Iris pigment epithelial cell (primary cell): Measurements from ENCODE around the gene OSBPL1A.
A peak's percentile ranks its signal among the peaks of the same experiment; 100 is the strongest.

Source experiments
- DNase-seq: peaks from one replicate; pipeline ENCODE4 v3.0.0-alpha.2; 2011; ENCODE audit warnings: low read depth

Gene OSBPL1A

GRCh38 chr18:24267878-24268277 is 129.7 kb downstream of the OSBPL1A start:
- no peak for DNase-seq

DNA sequence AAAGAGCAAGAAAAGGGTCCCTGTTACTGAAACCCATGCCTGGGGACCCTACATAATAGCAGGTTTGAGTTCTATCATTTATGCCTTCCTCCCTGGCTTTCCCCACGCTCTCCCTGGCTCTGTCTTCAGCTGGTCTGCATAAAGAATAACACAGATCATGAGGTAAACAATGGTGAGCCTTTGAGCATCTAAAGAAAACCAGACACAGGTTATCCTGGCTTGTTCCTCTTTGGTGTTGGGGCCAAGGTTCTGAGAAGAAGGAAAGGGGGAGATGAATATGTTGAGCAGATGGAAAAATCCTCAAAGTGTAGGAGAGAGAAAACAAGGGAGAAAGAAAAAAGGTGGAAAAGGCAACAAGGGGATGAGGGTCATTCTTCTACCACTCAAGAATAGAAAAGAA is 131.5 kb downstream of the OSBPL1A start:
- no peak for DNase-seq

GRCh38 chr18:24265502-24266064 is 132.0 kb downstream of the OSBPL1A start:
- no peak for DNase-seq

- DNase-seq = no peak
These were observed 134.6 kb downstream of the OSBPL1A start for GRCh38 chr18:24263050-24263449.

GRCh38 chr18:24262087-24262486 is 135.5 kb downstream of the OSBPL1A start:
- peak; percentile 62 for DNase-seq

GRCh38 chr18:24259869-24260641 is 137.6 kb downstream of the OSBPL1A start:
- DNase-seq = no peak

DNA sequence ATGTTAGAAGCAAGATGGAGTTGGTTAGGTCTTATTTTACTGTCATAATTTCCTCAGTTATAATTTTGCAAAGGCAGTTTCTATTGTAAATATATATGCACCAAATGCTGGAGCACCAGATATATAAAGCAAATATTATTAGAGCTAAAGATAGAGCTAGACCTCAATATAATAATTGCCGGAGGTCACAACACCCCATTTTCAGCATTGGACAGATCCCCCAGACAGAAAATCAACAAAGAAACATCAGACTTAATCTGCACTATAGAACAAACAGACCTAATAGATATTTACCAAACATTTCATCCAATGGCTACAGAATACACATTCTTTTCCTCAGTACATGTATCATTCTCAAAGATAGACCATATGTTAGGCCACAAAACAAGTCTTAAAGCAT is 143.6 kb downstream of the OSBPL1A start:
- no peak for DNase-seq

GRCh38 chr18:24249716-24250115 is 147.9 kb downstream of the OSBPL1A start:
- no peak for DNase-seq

DNA sequence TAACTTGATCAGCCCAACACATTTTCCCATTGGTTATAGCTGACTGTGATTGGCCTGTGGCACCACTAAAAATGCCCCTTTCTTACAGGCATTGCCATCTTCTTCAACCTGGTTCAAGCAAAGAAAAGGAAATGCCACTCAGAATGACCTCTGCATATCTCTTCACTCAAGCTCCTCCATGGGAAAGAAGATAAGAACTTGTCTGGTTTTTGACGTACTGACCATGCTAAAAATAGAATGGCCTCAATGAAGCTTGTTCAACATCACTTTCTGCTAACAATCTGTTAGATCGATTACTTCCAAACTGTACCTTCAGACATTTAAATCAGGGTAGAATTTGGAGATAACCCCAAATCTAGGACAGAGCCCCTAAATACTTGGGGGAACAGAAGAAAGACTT is 149.3 kb downstream of the OSBPL1A start:
- DNase-seq = no peak

- no peak for DNase-seq
These were observed 151.5 kb downstream of the OSBPL1A start for GRCh38 chr18:24246143-24246542.

DNA sequence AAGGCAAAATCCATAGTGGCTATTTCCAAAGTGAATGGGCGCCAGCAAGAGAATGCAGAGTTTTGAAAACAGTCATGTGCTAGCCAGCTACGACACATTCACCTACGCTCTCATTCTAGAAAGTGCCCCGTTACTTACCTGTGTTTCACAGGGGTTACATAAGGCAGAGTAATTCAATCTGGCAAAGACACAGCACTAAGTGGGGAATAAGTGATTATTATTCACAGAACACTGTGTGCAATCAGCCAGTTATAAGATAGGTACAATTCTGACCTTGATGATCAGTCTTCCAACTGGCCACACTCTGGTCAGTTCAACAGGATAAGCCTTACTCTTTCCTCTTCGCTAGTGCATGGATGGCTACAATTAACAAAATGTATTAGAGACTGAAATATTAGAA is 152.9 kb downstream of the OSBPL1A start:
- no peak for DNase-seq

- no peak for DNase-seq
These were observed 153.9 kb downstream of the OSBPL1A start for GRCh38 chr18:24243677-24244076.

DNA sequence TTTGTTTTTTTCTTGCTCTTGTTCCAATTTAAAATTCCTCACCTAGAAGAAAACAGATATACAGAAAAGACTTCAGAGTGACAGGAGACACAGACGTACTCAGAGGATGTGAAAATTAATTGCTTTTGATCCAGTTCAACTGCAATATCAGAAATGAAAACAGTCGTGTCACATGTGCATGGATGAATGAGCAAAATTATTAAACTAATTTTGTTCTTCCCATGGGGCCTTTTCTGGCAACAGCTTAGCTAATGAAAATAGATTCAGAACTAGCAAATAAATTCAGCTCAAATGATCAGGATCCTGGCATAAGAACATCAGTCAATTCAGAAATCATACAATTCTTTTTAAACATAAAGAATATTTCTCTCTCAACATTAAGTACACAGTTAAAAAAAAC is 158.3 kb downstream of the OSBPL1A start:
- DNase-seq = no peak

- DNase-seq = no peak
These were observed 159.2 kb downstream of the OSBPL1A start for GRCh38 chr18:24238387-24238786.

DNA sequence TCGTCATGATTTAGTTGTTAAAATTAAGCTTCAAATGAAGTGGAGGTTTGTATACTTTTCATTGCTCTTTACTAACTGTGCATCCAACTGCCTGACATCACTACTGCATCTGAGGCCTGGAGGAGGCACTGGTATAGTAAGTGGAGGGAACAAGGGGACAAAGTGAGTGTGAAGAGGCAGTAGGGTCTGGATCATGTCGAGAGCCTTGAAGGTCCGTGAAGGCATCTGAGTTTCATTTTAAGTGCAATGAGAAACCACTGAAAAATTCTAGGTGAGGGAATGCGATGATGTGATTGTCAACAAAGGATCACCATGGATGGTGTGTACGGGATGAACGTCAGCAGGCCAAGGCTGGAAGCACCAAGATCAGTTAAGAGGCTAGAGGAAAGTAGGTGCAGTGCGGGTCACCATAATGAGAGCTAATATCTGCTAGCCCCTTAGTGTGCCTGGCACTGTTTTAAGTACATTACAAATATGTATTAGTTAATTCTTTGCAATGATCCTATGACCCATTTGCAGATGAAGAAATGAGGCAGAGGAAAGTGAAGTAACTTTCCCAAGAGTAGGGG is 162.7 kb downstream of the OSBPL1A start:
- no peak for DNase-seq

GRCh38 chr18:24234330-24234729 is 163.3 kb downstream of the OSBPL1A start:
- DNase-seq = peak; percentile 31

- DNase-seq = no peak
These were observed 164.8 kb downstream of the OSBPL1A start for GRCh38 chr18:24232800-24233199.

DNA sequence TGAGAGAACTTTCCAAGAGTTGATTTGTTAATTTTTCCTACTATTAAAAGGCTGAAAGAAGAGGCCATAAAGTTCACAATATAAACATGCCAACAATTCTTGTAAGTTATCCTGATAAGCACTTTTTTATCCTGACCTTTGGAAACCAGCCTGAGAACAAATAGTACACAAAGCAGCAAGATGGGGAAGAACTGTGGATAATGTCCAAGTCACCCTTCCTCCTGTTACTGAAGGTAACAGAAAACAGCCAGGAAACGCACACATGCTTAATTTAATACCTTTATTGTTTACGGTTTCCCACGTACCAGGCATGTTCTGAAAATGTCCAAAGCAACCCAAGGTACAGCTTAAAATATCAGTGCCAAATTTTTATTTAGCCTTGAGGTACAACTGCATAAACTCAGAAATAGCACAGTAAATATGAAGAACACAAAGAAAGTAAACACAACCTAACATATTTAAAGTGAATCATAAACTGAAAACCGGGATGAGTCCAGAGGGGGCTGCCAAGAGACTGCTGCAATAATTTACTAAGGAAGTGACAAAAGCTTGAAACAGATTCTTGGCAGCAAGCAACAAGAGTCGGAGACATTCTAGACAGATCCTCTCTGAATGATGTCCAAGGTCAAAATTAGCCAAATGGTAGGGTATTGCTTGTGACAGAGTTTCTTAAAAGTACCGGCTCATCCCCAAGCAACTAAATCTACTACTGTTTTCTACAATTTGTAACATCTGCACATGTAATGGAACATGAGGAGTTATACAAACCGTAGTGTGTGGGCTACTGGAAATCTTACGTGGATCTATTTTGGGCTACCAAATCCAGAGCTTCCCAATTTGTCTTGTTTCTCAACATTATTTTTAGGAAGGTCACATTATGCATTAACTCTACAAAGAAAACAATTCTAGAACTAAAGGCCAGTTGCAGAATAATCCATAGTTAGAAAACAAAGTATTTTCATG is 165.6 kb downstream of the OSBPL1A start:
- peak; percentile 71 for DNase-seq

GRCh38 chr18:24230766-24231165 is 166.9 kb downstream of the OSBPL1A start:
- no peak for DNase-seq

- DNase-seq = peak; percentile 31
These were observed 169.0 kb downstream of the OSBPL1A start for GRCh38 chr18:24228667-24229041.

- peak; percentile 71 for DNase-seq
These were observed 169.5 kb downstream of the OSBPL1A start for GRCh38 chr18:24227977-24228666.

DNA sequence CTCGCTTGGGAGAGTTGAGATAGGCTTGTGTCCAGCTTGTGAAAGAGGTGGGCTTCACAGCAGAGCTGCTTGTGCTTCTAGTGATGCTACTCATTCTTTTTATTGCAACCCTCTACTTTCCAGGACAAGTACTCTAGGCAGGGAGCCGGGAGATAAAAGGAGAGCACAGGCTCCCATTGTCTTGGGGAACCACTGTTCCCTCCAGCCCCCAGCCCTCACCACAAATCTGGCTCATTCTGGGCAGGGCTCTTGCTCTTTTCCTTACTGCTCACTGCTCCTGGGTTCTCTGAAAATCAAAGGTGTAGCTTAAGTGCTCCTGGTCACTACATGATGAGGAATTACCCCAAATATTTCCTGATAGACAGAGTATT is 177.3 kb downstream of the OSBPL1A start:
- no peak for DNase-seq
